Gastroesophageal sphincter (tissue), 3 donors: ENCODE data around the gene STAMBP.

Source experiments
- EP300 ChIP-seq: sonication (generic); formaldehyde crosslinking; IDR thresholded peaks from one replicate; pipeline ENCODE4 v1.6.1; 2017; ENCODE audit warnings: antibody characterized with exemption, mild to moderate bottlenecking
- POLR2A ChIP-seq, 2 donors: fragments of 450-650 bp; IDR thresholded peaks; one replicate each; pipeline ENCODE4 v1.6.1; 2017; ENCODE audit warnings: antibody characterized with exemption in 2 of 2, mild to moderate bottlenecking in 2 of 2, moderate library complexity in 1 of 2
- POLR2AphosphoS5 ChIP-seq: sonication (generic); formaldehyde crosslinking; IDR thresholded peaks from one replicate; pipeline ENCODE4 v1.6.1; 2017; ENCODE audit warnings: antibody characterized with exemption
- TF ChIP-seq, protein P1 (sequence below), 4 experiments: fragments of 200-600 bp in 2 of 4; fragments of 450-650 bp in 2 of 4; sonication (generic) in 1 of 4; IDR thresholded peaks; one replicate each; pipeline ENCODE4 v1.5.1; 2017 to 2019; ENCODE audit warnings: antibody characterized with exemption in 4 of 4, mild to moderate bottlenecking in 2 of 4, moderate library complexity in 2 of 4

- TF ChIP-seq, protein P1, sequence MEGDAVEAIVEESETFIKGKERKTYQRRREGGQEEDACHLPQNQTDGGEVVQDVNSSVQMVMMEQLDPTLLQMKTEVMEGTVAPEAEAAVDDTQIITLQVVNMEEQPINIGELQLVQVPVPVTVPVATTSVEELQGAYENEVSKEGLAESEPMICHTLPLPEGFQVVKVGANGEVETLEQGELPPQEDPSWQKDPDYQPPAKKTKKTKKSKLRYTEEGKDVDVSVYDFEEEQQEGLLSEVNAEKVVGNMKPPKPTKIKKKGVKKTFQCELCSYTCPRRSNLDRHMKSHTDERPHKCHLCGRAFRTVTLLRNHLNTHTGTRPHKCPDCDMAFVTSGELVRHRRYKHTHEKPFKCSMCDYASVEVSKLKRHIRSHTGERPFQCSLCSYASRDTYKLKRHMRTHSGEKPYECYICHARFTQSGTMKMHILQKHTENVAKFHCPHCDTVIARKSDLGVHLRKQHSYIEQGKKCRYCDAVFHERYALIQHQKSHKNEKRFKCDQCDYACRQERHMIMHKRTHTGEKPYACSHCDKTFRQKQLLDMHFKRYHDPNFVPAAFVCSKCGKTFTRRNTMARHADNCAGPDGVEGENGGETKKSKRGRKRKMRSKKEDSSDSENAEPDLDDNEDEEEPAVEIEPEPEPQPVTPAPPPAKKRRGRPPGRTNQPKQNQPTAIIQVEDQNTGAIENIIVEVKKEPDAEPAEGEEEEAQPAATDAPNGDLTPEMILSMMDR (IDR thresholded peaks at IDR 0.05), result no peak
- no peak for TF ChIP-seq POLR2A (IDR thresholded peaks at IDR 0.05)
- TF ChIP-seq EP300, result no peak
- peak; percentile 4 for TF ChIP-seq POLR2AphosphoS5
Observed at GRCh38 chr2:73906847-73907505, 78.2 kb downstream of the STAMBP start.
